H9 (cell line): ENCODE results near the gene CDH4. TPM values are rescaled to one million over a fixed set of nuclear protein-coding genes. Genes with fewer than 3 reads are reported as not detected.

Experiments
- DNase-seq: peaks from one replicate; pipeline ENCODE4 v3.0.0-alpha.2; 2017
- H2AFZ ChIP-seq: one replicate; pipeline ENCODE4 v1.6.1; 2013; ENCODE audit warnings: mild to moderate bottlenecking, low read length, control low read depth, moderate library complexity
- H2AK5ac ChIP-seq: 2 replicates; pipeline ENCODE4 v1.6.1; 2013; ENCODE audit warnings: low read length, control low read depth, mixed read lengths; ENCODE audit not compliant: insufficient read length
- H2BK120ac ChIP-seq: one replicate; pipeline ENCODE4 v1.6.1; 2013; ENCODE audit warnings: low read depth, mild to moderate bottlenecking, low read length, control low read depth, inconsistent platforms; ENCODE audit not compliant: poor library complexity, severe bottlenecking
- H2BK12ac ChIP-seq: 2 replicates; pipeline ENCODE4 v1.6.1; 2013; ENCODE audit warnings: low read length, control low read depth, mixed read lengths, low read depth; ENCODE audit not compliant: insufficient read length
- H2BK15ac ChIP-seq: 2 replicates; pipeline ENCODE4 v1.6.1; 2013; ENCODE audit warnings: low read depth, low read length, control low read depth
- H2BK20ac ChIP-seq: one replicate; pipeline ENCODE4 v1.6.1; 2013; ENCODE audit warnings: low read depth, mild to moderate bottlenecking, low read length, control low read depth, inconsistent platforms; ENCODE audit not compliant: poor library complexity, severe bottlenecking
- H2BK5ac ChIP-seq: 2 replicates; pipeline ENCODE4 v1.6.1; 2013; ENCODE audit warnings: low read length, control low read depth, mixed read lengths; ENCODE audit not compliant: insufficient read length
- H3K14ac ChIP-seq: 2 replicates; pipeline ENCODE4 v1.6.1; 2013; ENCODE audit warnings: low read length, control low read depth; ENCODE audit not compliant: insufficient read depth
- H3K18ac ChIP-seq: 2 replicates; pipeline ENCODE4 v1.6.1; 2013; ENCODE audit warnings: low read depth, mild to moderate bottlenecking, mixed read lengths, low read length, control low read depth; ENCODE audit not compliant: insufficient read length
- H3K23ac ChIP-seq: 2 replicates; pipeline ENCODE4 v1.6.1; 2013; ENCODE audit warnings: low read length, control low read depth, mixed read lengths, low read depth; ENCODE audit not compliant: insufficient read length
- H3K23me2 ChIP-seq: 2 replicates; pipeline ENCODE4 v1.6.1; 2013; ENCODE audit warnings: low read depth, mild to moderate bottlenecking, mixed read lengths, low read length, control low read depth; ENCODE audit not compliant: insufficient read length, poor library complexity, severe bottlenecking
- H3K27ac ChIP-seq: 2 replicates; pipeline ENCODE4 v1.5.1; 2013; ENCODE audit warnings: low read length, control low read depth, mixed read lengths, low read depth; ENCODE audit not compliant: insufficient read length
- H3K27me3 ChIP-seq: 2 replicates; pipeline ENCODE4 v1.6.1; 2013; ENCODE audit warnings: low read length, control low read depth, inconsistent platforms; ENCODE audit not compliant: insufficient read depth
- H3K4ac ChIP-seq: 2 replicates; pipeline ENCODE4 v1.6.1; 2013; ENCODE audit warnings: low read depth, mild to moderate bottlenecking, control low read depth, inconsistent platforms, low read length, moderate library complexity
- H3K4me1 ChIP-seq: 2 replicates; pipeline ENCODE4 v1.6.1; 2013; ENCODE audit warnings: low read length, control low read depth, inconsistent platforms; ENCODE audit not compliant: insufficient read depth
- H3K4me2 ChIP-seq: 2 replicates; pipeline ENCODE4 v1.6.1; 2013; ENCODE audit warnings: low read length, control low read depth, mixed read lengths; ENCODE audit not compliant: insufficient read length, insufficient read depth
- H3K56ac ChIP-seq: 2 replicates; pipeline ENCODE4 v1.6.1; 2013; ENCODE audit warnings: low read depth, mild to moderate bottlenecking, mixed read lengths, low read length, control low read depth; ENCODE audit not compliant: insufficient read length
- H3K79me1 ChIP-seq: 2 replicates; pipeline ENCODE4 v1.6.1; 2013; ENCODE audit warnings: low read depth, mild to moderate bottlenecking, moderate library complexity, low read length, control low read depth, inconsistent platforms; ENCODE audit not compliant: insufficient read depth, poor library complexity, severe bottlenecking
- H3K79me2 ChIP-seq: 2 replicates; pipeline ENCODE4 v1.6.1; 2013; ENCODE audit warnings: low read length, control low read depth, inconsistent platforms; ENCODE audit not compliant: insufficient read depth
- H3K9ac ChIP-seq: 2 replicates; pipeline ENCODE4 v1.6.1; 2013; ENCODE audit warnings: low read length, control low read depth, mixed read lengths; ENCODE audit not compliant: insufficient read length; ENCODE audit errors: extremely low read depth
- H3K9me3 ChIP-seq: one replicate; pipeline ENCODE4 v1.6.1; 2013; ENCODE audit warnings: low read depth, low read length, inconsistent platforms; ENCODE audit not compliant: control insufficient read depth
- H3T11ph ChIP-seq: one replicate; pipeline ENCODE4 v1.6.1; 2013; ENCODE audit warnings: mild to moderate bottlenecking, low read length, control low read depth, inconsistent platforms
- H4K20me1 ChIP-seq: one replicate; pipeline ENCODE4 v1.6.1; 2013; ENCODE audit not compliant: control insufficient read depth, insufficient read length, insufficient read depth
- H4K5ac ChIP-seq: 2 replicates; pipeline ENCODE4 v1.6.1; 2013; ENCODE audit warnings: low read depth, mild to moderate bottlenecking, mixed read lengths, low read length, control low read depth; ENCODE audit not compliant: insufficient read length
- H4K8ac ChIP-seq: replicated peaks from 2 replicates; pipeline ENCODE4 v1.6.1; 2013; ENCODE audit warnings: low read length, control low read depth, mixed read lengths, low read depth; ENCODE audit not compliant: insufficient read length
- H4K91ac ChIP-seq: 2 replicates; pipeline ENCODE4 v1.6.1; 2013; ENCODE audit warnings: low read depth, mild to moderate bottlenecking, moderate library complexity, mixed read lengths, low read length, control low read depth; ENCODE audit not compliant: insufficient read length
- H3K27ac Mint-ChIP-seq, 3 experiments: 2 replicates in 2 of 3; 3 replicates in 1 of 3; pipeline ENCODE4 v1.8.0; 2020 to 2021; ENCODE audit warnings: mixed read lengths in 3 of 3, mild to moderate bottlenecking in 1 of 3, moderate library complexity in 1 of 3
- H3K27me3 Mint-ChIP-seq: 2 replicates; pipeline ENCODE4 v1.8.0; 2021; ENCODE audit warnings: low read depth, mild to moderate bottlenecking, moderate library complexity, mixed read lengths
- H3K36me3 Mint-ChIP-seq, 3 experiments: 2 replicates in 2 of 3; 3 replicates in 1 of 3; pipeline ENCODE4 v1.8.0; 2020 to 2021; ENCODE audit warnings: low read depth in 3 of 3, mixed read lengths in 3 of 3; ENCODE audit not compliant: insufficient read depth in 1 of 3
- H3K4me1 Mint-ChIP-seq, 2 experiments: 2 replicates each; pipeline ENCODE4 v1.8.0; 2020; ENCODE audit warnings: mixed read lengths in 2 of 2
- H3K4me3 Mint-ChIP-seq, 2 experiments: 2 replicates in 1 of 2; 3 replicates in 1 of 2; pipeline ENCODE4 v1.8.0; 2020 to 2021; ENCODE audit warnings: mild to moderate bottlenecking in 2 of 2, mixed read lengths in 2 of 2, moderate library complexity in 1 of 2
- H3K9me3 Mint-ChIP-seq, 2 experiments: 2 replicates in 1 of 2; 3 replicates in 1 of 2; pipeline ENCODE4 v1.8.0; 2020; ENCODE audit warnings: mild to moderate bottlenecking in 2 of 2, mixed read lengths in 2 of 2, moderate library complexity in 1 of 2
- WGBS: extraction: QIAGEN DNeasy Blood & Tissue Kit; methylation state at CpG from one replicate; pipeline ENCODE4 v1.1.7; 2013; ENCODE audit warnings: missing lambda C conversion rate, low lambda C conversion rate, mixed read lengths; ENCODE audit not compliant: insufficient read length; ENCODE audit errors: extremely low coverage; 5-methylcytosine and 5-hydroxymethylcytosine counted together
- total RNA-seq: library from RNA; stranded (reverse); gene quantifications from 2 replicates; pipeline ENCODE4 v1.2.1, GENCODE V29; 2021
- TF ChIP-seq, protein P1 (sequence below): fragments of 200-600 bp; sonication (generic); conservative IDR thresholded peaks from 3 replicates; pipeline ENCODE4 v1.8.0; 2021; ENCODE audit warnings: antibody characterized with exemption, mild to moderate bottlenecking

Gene CDH4
- total RNA-seq, 1 experiment from 2014 or later: 3.0 TPM

DNA sequence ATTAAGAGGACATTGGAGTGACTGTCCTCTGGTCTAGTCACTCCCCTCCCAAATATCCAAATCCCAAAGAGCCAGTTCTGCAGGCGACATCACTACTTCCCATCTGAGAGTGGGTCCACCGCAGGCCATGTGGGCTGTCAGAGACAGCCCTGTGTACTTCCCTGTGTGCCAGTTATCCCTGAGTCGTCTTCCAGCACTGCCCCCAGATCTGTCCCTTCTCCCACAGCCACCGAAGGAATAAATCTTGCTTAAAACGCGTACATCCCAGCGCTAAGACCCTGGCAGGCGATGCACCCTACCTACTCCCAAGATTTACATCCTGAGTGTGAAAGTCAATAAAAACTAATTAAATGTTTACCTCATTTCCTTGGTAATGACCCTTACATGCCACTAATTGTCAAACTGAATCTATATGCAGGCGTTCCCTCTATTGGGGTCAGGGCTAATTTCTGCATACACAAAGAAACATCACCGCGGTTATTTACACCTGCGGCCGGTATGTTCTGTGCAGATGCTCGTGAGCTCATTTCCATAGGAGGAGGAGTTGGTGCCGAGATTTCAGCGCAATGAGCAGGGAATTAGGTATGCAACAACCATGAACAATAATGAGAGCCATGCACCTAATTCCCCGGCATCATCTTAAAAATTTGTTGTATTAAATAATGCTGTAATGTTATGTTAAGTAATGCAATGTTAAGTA lies 31.3 kb upstream of the CDH4 start:
- no peak overlapping the region for H3K14ac ChIP-seq
- H3K56ac ChIP-seq: no peak overlapping the region
- H4K20me1 ChIP-seq: no peaks in the 10 kb centered on the region
- H3K4me1 Mint-ChIP-seq: peaks cover 0 to 6% of the 10 kb centered on the region in 2 experiments; a peak in 1 of 4 replicates
- H4K91ac ChIP-seq: no peak overlapping the region
- H4K5ac ChIP-seq: no peak overlapping the region
- H3K23ac ChIP-seq: no peak overlapping the region
- no peak overlapping the region for H3K4me2 ChIP-seq
- no peak overlapping the region for H3K9ac ChIP-seq
- H3K18ac ChIP-seq: no peak overlapping the region
- no peak overlapping the region for H2BK5ac ChIP-seq
- H3K4me1 ChIP-seq: no peaks in the 10 kb centered on the region
- H3K4ac ChIP-seq: no peak overlapping the region
- H2BK20ac ChIP-seq: no peak overlapping the region
- H4K8ac ChIP-seq: no peak overlapping the region
- TF ChIP-seq, protein P1, sequence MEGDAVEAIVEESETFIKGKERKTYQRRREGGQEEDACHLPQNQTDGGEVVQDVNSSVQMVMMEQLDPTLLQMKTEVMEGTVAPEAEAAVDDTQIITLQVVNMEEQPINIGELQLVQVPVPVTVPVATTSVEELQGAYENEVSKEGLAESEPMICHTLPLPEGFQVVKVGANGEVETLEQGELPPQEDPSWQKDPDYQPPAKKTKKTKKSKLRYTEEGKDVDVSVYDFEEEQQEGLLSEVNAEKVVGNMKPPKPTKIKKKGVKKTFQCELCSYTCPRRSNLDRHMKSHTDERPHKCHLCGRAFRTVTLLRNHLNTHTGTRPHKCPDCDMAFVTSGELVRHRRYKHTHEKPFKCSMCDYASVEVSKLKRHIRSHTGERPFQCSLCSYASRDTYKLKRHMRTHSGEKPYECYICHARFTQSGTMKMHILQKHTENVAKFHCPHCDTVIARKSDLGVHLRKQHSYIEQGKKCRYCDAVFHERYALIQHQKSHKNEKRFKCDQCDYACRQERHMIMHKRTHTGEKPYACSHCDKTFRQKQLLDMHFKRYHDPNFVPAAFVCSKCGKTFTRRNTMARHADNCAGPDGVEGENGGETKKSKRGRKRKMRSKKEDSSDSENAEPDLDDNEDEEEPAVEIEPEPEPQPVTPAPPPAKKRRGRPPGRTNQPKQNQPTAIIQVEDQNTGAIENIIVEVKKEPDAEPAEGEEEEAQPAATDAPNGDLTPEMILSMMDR: no peak
- WGBS: no CpG with 5 or more reads among the region's 17 CpGs
- H3K9me3 Mint-ChIP-seq: peaks cover 0 to 11% of the 10 kb centered on the region in 2 experiments; a peak in 1 of 5 replicates
- no peak overlapping the region for H2BK15ac ChIP-seq
- no peak overlapping the region for H2AFZ ChIP-seq
- no peak overlapping the region for H3K27ac Mint-ChIP-seq
- no peaks in the 10 kb centered on the region for H3K9me3 ChIP-seq
- no peak overlapping the region for H2BK120ac ChIP-seq
- H3K36me3 Mint-ChIP-seq: no peaks in the 10 kb centered on the region; a peak in 1 of 7 replicates
- H3K4me3 Mint-ChIP-seq: no peak overlapping the region
- no peak for DNase-seq
- H2AK5ac ChIP-seq: no peak overlapping the region
- H3K27me3 Mint-ChIP-seq: peaks cover 90% of the 10 kb centered on the region
- no peaks in the 10 kb centered on the region for H3K79me2 ChIP-seq
- H3K23me2 ChIP-seq: no peaks in the 10 kb centered on the region
- no peak overlapping the region for H3K27ac ChIP-seq
- H3T11ph ChIP-seq: no peak overlapping the region
- no peak overlapping the region for H2BK12ac ChIP-seq
- H3K79me1 ChIP-seq: no peaks in the 10 kb centered on the region
- H3K27me3 ChIP-seq: peaks cover 9% of the 10 kb centered on the region; the same call in 1 of the 2 replicates
